GM21576 (cell line): Measurements from ENCODE around the gene MEIS3.
"Not testable (repeated sequence)": the region's sequence is repeated elsewhere in the genome, so short reads cannot be mapped to it uniquely, and the experiment has no call there.

ENCODE experiments used
- ATAC-seq: cut with Tn5 transposase; IDR thresholded peaks from one replicate; pipeline ENCODE4 v1.9.1; 2021; ENCODE audit warnings: mild to moderate bottlenecking, moderate library complexity; ENCODE audit not compliant: unreplicated experiment

The MEIS3 gene

GRCh38 chr19:47365455-47365854 lies 53.9 kb downstream of the MEIS3 start:
- ATAC-seq = not testable (repeated sequence)

GRCh38 chr19:47363758-47364531 lies 55.4 kb downstream of the MEIS3 start:
- no peak for ATAC-seq

GRCh38 chr19:47362321-47362720 lies 57.0 kb downstream of the MEIS3 start:
- no peak for ATAC-seq

- ATAC-seq = no peak
These were observed 60.4 kb downstream of the MEIS3 start for GRCh38 chr19:47358936-47359335.

GRCh38 chr19:47357788-47358680 lies 61.3 kb downstream of the MEIS3 start:
- no peak for ATAC-seq

- no peak for ATAC-seq
These were observed 62.4 kb downstream of the MEIS3 start for GRCh38 chr19:47356900-47357299.

- ATAC-seq = no peak
These were observed 66.0 kb downstream of the MEIS3 start for GRCh38 chr19:47353307-47353712.
